Right atrium auricular region (tissue), 2 donors: ENCODE results near the gene ATXN2. TPM values are rescaled to one million over a fixed set of nuclear protein-coding genes. Genes with fewer than 3 reads are reported as not detected.

Source experiments
- DNase-seq: peaks from one replicate; pipeline ENCODE4 v3.0.0-alpha.2; 2019; ENCODE audit warnings: low spot score
- H3K27ac ChIP-seq, 2 donors: fragments of 200-600 bp; sonication (generic); 1 replicate in 1 of 2; 2 replicates in 1 of 2; pipeline ENCODE4 v1.5.1; 2016 to 2019
- H3K27me3 ChIP-seq, 2 donors: fragments of 200-600 bp; sonication (generic); one replicate each; pipeline versions ENCODE4 v1.5.1 to v1.6.0; 2017 to 2019
- H3K36me3 ChIP-seq: fragments of 200-600 bp; sonication (generic); one replicate; pipeline ENCODE4 v1.5.1; 2016
- H3K4me1 ChIP-seq, 2 donors: fragments of 200-600 bp; sonication (generic); one replicate each; pipeline versions ENCODE4 v1.5.1 to v1.6.0; 2017 to 2019
- H3K4me3 ChIP-seq, 2 donors: fragments of 200-600 bp; sonication (generic); 1 replicate in 1 of 2; 2 replicates in 1 of 2; pipeline ENCODE4 v1.5.1; 2017 to 2019; ENCODE audit warnings: mild to moderate bottlenecking in 1 of 2, moderate library complexity in 1 of 2
- H3K9me3 ChIP-seq, 2 donors: fragments of 200-600 bp; sonication (generic); one replicate each; pipeline ENCODE4 v1.5.1; 2019
- total RNA-seq, 2 donors: library from RNA; depleted of rRNA; stranded (reverse); fragments of >200 nt; gene quantifications; one replicate each; pipeline ENCODE4 v1.1.0, GENCODE V29; 2016
- TF ChIP-seq, protein P1 (sequence below), 2 donors: fragments of 200-600 bp; sonication (generic); IDR thresholded peaks; one replicate each; pipeline ENCODE4 v1.5.1; 2019; ENCODE audit warnings: antibody characterized with exemption in 2 of 2

The ATXN2 gene
- total RNA-seq, 2 donors from 2014 or later: 33.4 to 36.6 TPM

- H3K27me3 ChIP-seq: no peaks in the 10 kb centered on the region
- DNase-seq: no peak
- H3K36me3 ChIP-seq: peaks cover 36% of the 10 kb centered on the region
- H3K4me1 ChIP-seq: no peaks in the 10 kb centered on the region
- no peak overlapping the region for H3K27ac ChIP-seq
- H3K4me3 ChIP-seq: no peak overlapping the region
- H3K9me3 ChIP-seq: no peaks in the 10 kb centered on the region
- TF ChIP-seq, protein P1, sequence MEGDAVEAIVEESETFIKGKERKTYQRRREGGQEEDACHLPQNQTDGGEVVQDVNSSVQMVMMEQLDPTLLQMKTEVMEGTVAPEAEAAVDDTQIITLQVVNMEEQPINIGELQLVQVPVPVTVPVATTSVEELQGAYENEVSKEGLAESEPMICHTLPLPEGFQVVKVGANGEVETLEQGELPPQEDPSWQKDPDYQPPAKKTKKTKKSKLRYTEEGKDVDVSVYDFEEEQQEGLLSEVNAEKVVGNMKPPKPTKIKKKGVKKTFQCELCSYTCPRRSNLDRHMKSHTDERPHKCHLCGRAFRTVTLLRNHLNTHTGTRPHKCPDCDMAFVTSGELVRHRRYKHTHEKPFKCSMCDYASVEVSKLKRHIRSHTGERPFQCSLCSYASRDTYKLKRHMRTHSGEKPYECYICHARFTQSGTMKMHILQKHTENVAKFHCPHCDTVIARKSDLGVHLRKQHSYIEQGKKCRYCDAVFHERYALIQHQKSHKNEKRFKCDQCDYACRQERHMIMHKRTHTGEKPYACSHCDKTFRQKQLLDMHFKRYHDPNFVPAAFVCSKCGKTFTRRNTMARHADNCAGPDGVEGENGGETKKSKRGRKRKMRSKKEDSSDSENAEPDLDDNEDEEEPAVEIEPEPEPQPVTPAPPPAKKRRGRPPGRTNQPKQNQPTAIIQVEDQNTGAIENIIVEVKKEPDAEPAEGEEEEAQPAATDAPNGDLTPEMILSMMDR (IDR thresholded peaks at IDR 0.05): no peak
Observed at GRCh38 chr12:111532751-111533150, 66.4 kb downstream of the ATXN2 start.

DNA sequence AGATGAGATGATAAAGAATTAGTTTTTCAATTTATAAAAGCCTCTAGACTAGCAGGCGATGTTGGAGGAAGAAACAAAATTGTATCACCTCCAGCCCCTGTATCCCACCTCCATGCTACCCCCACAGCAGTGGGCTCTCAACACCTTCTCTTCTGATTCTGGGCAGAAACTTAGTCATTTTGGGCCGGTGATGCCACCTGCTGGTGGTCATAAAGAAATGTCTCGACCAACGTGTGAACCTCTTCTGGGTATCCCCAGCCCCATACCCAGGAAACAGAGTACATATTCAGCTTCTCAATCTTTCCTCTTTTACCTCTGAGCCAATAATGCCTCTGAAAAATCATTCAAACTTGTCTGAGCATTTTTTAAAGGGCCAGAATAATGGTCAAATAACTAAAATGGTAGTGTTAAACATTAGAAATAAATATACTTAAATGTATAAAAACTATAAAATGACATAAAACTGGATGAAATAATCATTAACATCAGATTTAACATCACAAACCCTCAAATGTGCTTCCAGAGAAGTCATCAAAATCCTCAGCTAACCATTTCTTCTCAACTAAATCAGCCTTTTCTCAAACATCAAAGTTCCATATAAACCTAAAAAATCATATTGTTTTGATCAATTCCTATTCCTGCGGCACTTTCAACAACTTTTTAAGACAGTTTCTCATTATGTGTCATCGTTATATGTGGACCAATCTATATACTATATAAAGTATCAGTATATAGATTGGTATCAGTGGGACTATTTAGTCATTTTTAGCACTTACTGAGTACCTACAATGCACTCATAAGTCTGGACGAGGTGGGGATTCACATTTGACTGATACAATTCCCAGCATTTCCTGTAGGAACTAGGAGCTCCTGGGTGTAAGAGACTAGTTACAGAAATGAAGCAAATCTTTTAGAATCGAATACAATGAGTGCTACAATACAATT is 69.4 kb downstream of the ATXN2 start:
- Histone ChIP-seq H3K27ac (no peak overlapping the region), H3K36me3 (peaks cover 28% of the 10 kb centered on the region), H3K27me3 (no peaks in the 10 kb centered on the region), H3K4me1 (no peaks in the 10 kb centered on the region), H3K4me3 (no peak overlapping the region), H3K9me3 (no peaks in the 10 kb centered on the region)
- DNase-seq: no peak
- TF ChIP-seq, protein P1 (IDR thresholded peaks at IDR 0.05): peak; percentile 17 to 67

- Histone ChIP-seq H3K27me3 (no peaks in the 10 kb centered on the region), H3K4me1 (no peaks in the 10 kb centered on the region), H3K36me3 (peaks cover 69% of the 10 kb centered on the region), H3K9me3 (no peaks in the 10 kb centered on the region), H3K4me3 (no peak overlapping the region), H3K27ac (no peak overlapping the region)
- TF ChIP-seq, protein P1 (IDR thresholded peaks at IDR 0.05): no peak
- no peak for DNase-seq
Observed at GRCh38 chr12:111523587-111524167, 75.4 kb downstream of the ATXN2 start.

DNA sequence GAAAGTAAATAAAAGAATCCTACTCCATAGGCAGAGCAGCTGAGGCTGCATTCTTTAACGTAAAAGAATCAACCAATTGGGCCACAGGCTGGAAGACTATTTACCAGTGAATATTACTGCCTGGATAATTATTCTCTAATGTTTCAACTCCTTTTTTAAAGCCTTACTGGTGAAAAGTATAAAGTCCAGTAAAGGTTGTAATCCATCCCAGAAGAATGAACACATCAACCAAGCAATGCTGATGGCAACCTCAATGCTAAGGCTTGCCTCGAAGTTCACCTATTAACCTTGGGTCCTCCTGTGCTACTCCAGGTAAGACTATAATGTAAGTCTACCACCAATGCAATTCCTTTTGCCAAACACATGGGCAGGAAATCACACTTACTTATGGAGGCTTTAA is 77.3 kb downstream of the ATXN2 start:
- Histone ChIP-seq H3K27ac (no peak overlapping the region), H3K9me3 (no peaks in the 10 kb centered on the region), H3K4me1 (no peaks in the 10 kb centered on the region), H3K4me3 (no peak overlapping the region), H3K27me3 (no peaks in the 10 kb centered on the region), H3K36me3 (peaks cover 82% of the 10 kb centered on the region)
- TF ChIP-seq, protein P1 (IDR thresholded peaks at IDR 0.05): no peak
- no peak for DNase-seq

DNA sequence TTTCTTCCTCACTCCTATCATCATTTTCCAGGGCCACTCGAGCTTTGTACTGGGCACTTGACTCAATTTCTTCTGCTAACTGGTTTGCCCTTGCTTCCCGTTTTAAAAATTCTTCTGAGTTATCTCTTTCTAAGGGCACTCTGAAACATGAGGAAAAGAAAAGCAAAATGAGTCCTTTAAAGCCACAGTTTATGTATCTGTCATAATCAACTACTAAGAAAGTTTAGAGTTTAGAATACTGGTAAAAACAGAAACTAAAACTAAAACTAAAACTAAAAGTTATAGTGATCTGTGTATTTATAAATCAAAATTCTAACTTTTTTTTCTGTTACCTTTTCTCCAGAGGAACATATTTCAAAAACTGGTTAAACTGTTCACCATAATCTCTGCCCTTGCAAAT is 79.2 kb downstream of the ATXN2 start:
- DNase-seq: no peak
- Histone ChIP-seq H3K36me3 (peaks cover 81% of the 10 kb centered on the region), H3K4me1 (no peaks in the 10 kb centered on the region), H3K27me3 (no peaks in the 10 kb centered on the region), H3K4me3 (no peak overlapping the region), H3K9me3 (no peaks in the 10 kb centered on the region), H3K27ac (no peak overlapping the region)
- TF ChIP-seq, protein P1 (IDR thresholded peaks at IDR 0.05): no peak
